Chondrocyte (in vitro differentiated cells): ENCODE measurements around the gene PGLYRP4. TPM values are rescaled to one million over a fixed set of nuclear protein-coding genes. Genes with fewer than 3 reads are reported as not detected.

Experiments used
- DNase-seq: peaks from one replicate; pipeline ENCODE4 v3.0.0; 2021; ENCODE audit warnings: mixed read lengths, low spot score
- H3K27ac Mint-ChIP-seq: one replicate; pipeline ENCODE4 v1.8.0; 2021; ENCODE audit warnings: mild to moderate bottlenecking, moderate library complexity, mixed read lengths; ENCODE audit not compliant: unreplicated experiment
- H3K27me3 Mint-ChIP-seq: 2 replicates; pipeline ENCODE4 v1.8.0; 2021; ENCODE audit warnings: low read depth, mixed read lengths
- H3K36me3 Mint-ChIP-seq: 2 replicates; pipeline ENCODE4 v1.8.0; 2021; ENCODE audit warnings: low read depth, mixed read lengths
- H3K4me1 Mint-ChIP-seq: 2 replicates; pipeline ENCODE4 v1.8.0; 2021; ENCODE audit warnings: low read depth, mild to moderate bottlenecking, mixed read lengths
- H3K4me3 Mint-ChIP-seq: one replicate; pipeline ENCODE4 v1.8.0; 2021; ENCODE audit warnings: mild to moderate bottlenecking, moderate library complexity, mixed read lengths; ENCODE audit not compliant: unreplicated experiment
- H3K9me3 Mint-ChIP-seq: 2 replicates; pipeline ENCODE4 v1.8.0; 2021; ENCODE audit warnings: low read depth, mixed read lengths
- total RNA-seq: library from RNA; stranded (reverse); gene quantifications from 3 replicates; pipeline ENCODE4 v1.2.1, GENCODE V29; 2021
- TF ChIP-seq, protein P1 (sequence below): fragments of 200-600 bp; sonication (generic); IDR thresholded peaks from 2 replicates; pipeline ENCODE4 v1.5.0; 2021; ENCODE audit warnings: antibody characterized with exemption, mild to moderate bottlenecking, moderate library complexity

The PGLYRP4 gene
- total RNA-seq, 1 donor from 2014 or later = not detected

DNA sequence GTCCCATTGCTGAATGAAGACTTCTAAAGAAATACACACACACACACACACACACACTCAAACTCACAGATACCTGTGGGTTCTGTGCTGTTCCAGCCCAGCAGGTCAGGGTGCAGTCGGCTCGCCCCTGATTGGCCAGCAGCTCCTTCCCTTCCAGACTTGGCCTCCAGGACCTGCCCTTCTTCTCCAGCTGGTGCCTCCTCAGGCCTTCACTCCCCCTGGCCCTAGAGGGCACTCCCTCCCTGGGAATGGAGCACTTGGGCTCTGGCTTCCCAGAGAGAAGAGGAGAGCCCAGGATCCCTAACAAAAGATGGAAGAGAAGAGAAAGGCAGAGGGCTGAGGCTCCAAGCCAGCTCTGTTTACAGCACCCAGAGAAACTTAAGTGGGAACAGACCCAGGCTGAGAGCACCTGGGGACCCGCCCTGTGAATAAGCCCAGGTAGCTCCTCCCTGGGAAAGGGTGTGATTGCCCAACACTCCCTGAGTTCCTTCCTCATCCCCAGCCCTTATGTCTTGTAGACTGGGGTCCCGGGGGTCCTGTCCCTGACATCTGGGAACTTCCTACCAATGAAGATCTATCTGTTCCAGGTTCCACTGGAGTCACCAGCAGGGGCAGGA, 36.0 kb downstream of the PGLYRP4 start, which contains the start of gene PGLYRP3:
Gene PGLYRP3, minus strand, starts transcription at position 383 of the 617 bp plus-strand sequence. CDS start 2,287 bp downstream, outside the sequence.
- H3K4me3 Mint-ChIP-seq = no peak within 1 kb of the TSS
- peaks cover 8% of the 10 kb centered on the region for H3K9me3 Mint-ChIP-seq
- no peak within 1 kb of the TSS for H3K27ac Mint-ChIP-seq
- no peaks in the 10 kb centered on the region for H3K4me1 Mint-ChIP-seq
- TF ChIP-seq, protein P1, sequence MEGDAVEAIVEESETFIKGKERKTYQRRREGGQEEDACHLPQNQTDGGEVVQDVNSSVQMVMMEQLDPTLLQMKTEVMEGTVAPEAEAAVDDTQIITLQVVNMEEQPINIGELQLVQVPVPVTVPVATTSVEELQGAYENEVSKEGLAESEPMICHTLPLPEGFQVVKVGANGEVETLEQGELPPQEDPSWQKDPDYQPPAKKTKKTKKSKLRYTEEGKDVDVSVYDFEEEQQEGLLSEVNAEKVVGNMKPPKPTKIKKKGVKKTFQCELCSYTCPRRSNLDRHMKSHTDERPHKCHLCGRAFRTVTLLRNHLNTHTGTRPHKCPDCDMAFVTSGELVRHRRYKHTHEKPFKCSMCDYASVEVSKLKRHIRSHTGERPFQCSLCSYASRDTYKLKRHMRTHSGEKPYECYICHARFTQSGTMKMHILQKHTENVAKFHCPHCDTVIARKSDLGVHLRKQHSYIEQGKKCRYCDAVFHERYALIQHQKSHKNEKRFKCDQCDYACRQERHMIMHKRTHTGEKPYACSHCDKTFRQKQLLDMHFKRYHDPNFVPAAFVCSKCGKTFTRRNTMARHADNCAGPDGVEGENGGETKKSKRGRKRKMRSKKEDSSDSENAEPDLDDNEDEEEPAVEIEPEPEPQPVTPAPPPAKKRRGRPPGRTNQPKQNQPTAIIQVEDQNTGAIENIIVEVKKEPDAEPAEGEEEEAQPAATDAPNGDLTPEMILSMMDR = no peak
- peaks cover 4% of the 10 kb centered on the region for H3K27me3 Mint-ChIP-seq
- H3K36me3 Mint-ChIP-seq = no peaks in the 10 kb centered on the region
- DNase-seq = no peak

DNA sequence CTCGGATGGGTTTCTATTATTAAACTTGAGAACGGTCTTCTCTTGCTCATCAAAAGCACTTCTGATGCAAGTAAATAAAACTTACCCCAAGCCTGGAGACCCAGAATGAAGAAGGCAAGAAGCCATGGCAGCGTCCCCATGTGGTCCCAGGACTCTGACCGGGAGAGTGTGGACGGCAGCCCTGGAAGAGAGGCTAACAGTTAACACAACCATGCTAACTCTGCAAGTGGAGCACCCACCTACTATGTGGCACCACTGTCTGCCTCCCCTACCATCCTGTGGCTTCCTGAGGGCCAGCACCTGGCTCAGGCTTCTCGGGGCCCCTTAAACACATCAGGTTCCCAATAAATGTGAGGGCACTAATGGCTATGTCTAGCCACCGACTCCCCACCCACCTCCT, 38.1 kb downstream of the PGLYRP4 start:
- H3K36me3 Mint-ChIP-seq = no peaks in the 10 kb centered on the region
- no peak overlapping the region for H3K4me3 Mint-ChIP-seq
- TF ChIP-seq, protein P1 = no peak
- H3K9me3 Mint-ChIP-seq = peaks cover 4% of the 10 kb centered on the region
- peaks cover 3% of the 10 kb centered on the region for H3K27me3 Mint-ChIP-seq
- DNase-seq = no peak
- no peaks in the 10 kb centered on the region for H3K4me1 Mint-ChIP-seq
- no peak overlapping the region for H3K27ac Mint-ChIP-seq

DNA sequence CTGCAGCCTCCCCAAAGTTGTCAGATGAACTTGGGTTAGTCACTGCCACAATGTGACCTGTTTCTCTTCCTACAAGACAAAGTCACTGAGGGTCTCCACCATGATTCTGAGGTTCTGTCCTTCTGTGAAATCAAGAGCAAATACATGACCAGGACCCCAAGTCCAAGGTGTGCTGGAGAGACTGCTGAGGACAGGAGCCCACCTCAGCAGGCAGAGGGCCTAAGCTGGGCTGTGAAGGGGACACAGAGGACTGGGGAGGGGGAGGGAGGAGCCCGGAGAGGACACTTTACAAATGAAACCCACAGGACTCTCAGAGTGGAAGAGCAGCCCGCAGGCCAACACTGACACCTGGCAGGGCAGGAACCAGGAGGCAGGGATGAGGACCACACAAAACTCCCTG, 39.2 kb downstream of the PGLYRP4 start:
- Mint-ChIP-seq H3K36me3 (no peaks in the 10 kb centered on the region), H3K4me1 (no peaks in the 10 kb centered on the region), H3K4me3 (no peak overlapping the region), H3K27ac (no peak overlapping the region), H3K9me3 (no peaks in the 10 kb centered on the region), H3K27me3 (peaks cover 9% of the 10 kb centered on the region)
- no peak for DNase-seq
- TF ChIP-seq, protein P1 = no peak

DNA sequence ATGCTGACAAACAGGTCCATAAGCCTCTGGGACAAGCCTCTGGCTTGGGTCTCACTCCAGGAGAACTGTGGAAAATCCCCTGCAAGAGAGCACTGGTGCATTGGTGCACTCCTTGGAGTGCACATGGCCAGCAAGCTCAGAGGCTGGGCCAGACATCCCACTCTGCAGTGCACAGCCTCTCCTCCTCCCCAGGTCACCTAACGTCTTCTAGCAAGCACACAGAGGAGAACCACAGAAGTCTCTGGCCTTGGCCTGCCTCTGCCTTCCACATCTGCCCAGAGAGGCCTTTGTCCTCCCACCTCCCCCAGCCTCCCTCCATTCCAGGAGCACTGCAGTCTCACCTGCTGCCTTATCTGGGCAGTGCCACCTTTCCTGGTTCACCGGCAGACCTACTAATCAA, 40.1 kb downstream of the PGLYRP4 start:
- no peaks in the 10 kb centered on the region for H3K9me3 Mint-ChIP-seq
- H3K27me3 Mint-ChIP-seq = peaks cover 14% of the 10 kb centered on the region
- H3K4me1 Mint-ChIP-seq = no peaks in the 10 kb centered on the region
- H3K36me3 Mint-ChIP-seq = no peaks in the 10 kb centered on the region
- no peak overlapping the region for H3K4me3 Mint-ChIP-seq
- no peak overlapping the region for H3K27ac Mint-ChIP-seq
- TF ChIP-seq, protein P1 = no peak
- DNase-seq = no peak

DNA sequence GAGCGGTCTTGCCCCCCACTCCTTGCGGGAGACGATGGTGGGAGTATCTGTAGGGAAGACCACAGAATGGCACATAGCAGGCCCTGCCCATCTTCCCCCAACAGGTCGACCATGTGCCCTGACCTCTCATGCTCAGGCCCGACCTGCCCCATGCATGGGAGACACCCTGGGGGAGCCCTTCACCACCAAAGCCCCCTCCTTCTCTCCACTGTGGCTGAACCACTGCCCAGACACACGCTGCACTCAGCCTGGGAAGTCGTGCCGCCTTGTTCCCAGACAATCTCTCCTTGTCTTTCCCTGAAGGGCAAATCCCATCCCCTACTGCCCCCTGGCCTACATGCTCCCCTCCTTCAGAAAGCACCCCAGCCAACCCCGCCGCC, 41.4 kb downstream of the PGLYRP4 start:
- Mint-ChIP-seq H3K36me3 (no peaks in the 10 kb centered on the region), H3K4me1 (no peaks in the 10 kb centered on the region), H3K4me3 (no peak overlapping the region), H3K9me3 (no peaks in the 10 kb centered on the region), H3K27ac (peak overlapping the region; percentile 25), H3K27me3 (peaks cover 17% of the 10 kb centered on the region)
- TF ChIP-seq, protein P1 = no peak
- DNase-seq = no peak
